PC-9 (cell line): ENCODE data around the gene RASAL2. TPM values are rescaled to one million over a fixed set of nuclear protein-coding genes. Genes with fewer than 3 reads are reported as not detected.

Experiments
- BruUV-seq: library from RNA; stranded (reverse); fragments of 400-500 nt; replicated peaks from 2 replicates; lab custom pipeline; 2021; lab: Mats Ljungman, UMichigan
- CTCF ChIA-PET: fragments of 300-600 bp; sonication (Branson Sonifier 250); formaldehyde crosslinking; loops from one replicate; lab custom pipeline; 2022; ENCODE audit warnings: antibody characterized with exemption; lab: Charles Lee
- POLR2A ChIA-PET: fragments of 300-600 bp; sonication (Branson Sonifier 250); formaldehyde crosslinking; loops from one replicate; lab custom pipeline; 2022; ENCODE audit warnings: antibody characterized with exemption; ENCODE audit not compliant: unreplicated experiment; lab: Charles Lee
- DNase-seq, 2 experiments: peaks; one replicate each; pipeline versions ENCODE4 v3.0.0 to v3.0.0-alpha.2; 2015 to 2022; ENCODE audit warnings: mixed read lengths in 1 of 2
- H2AFZ ChIP-seq: fragments of 200-600 bp; sonication (generic); 2 replicates; pipeline ENCODE4 v1.8.1; 2017; ENCODE audit warnings: antibody characterized with exemption
- H3F3A ChIP-seq: fragments of 200-600 bp; sonication (generic); 2 replicates; pipeline ENCODE4 v1.8.1; 2017; ENCODE audit warnings: antibody characterized with exemption, mild to moderate bottlenecking, low read depth; ENCODE audit not compliant: insufficient read depth
- H3K27ac ChIP-seq: fragments of 200-600 bp; sonication (generic); 2 replicates; pipeline ENCODE4 v1.6.1; 2016; ENCODE audit warnings: mixed run types
- H3K27me3 ChIP-seq: fragments of 200-600 bp; sonication (generic); 2 replicates; pipeline ENCODE4 v1.6.1; 2016; ENCODE audit warnings: low read depth, mixed run types; ENCODE audit not compliant: insufficient read depth
- H3K36me3 ChIP-seq: fragments of 200-600 bp; sonication (generic); 2 replicates; pipeline ENCODE4 v1.6.1; 2016; ENCODE audit warnings: low read depth, mixed run types
- H3K4me1 ChIP-seq: fragments of 200-600 bp; sonication (generic); replicated peaks from 2 replicates; pipeline ENCODE4 v1.6.1; 2016; ENCODE audit warnings: mixed run types; ENCODE audit not compliant: insufficient read depth
- H3K4me2 ChIP-seq: fragments of 200-600 bp; sonication (generic); 2 replicates; pipeline ENCODE4 v1.6.1; 2017; ENCODE audit warnings: mixed run types
- H3K4me3 ChIP-seq: fragments of 200-600 bp; sonication (generic); 2 replicates; pipeline ENCODE4 v1.6.1; 2016; ENCODE audit warnings: mixed run types
- H3K79me2 ChIP-seq: fragments of 200-600 bp; sonication (generic); 2 replicates; pipeline ENCODE4 v1.6.1; 2017; ENCODE audit warnings: low read depth, mixed run types
- H3K9me2 ChIP-seq: fragments of 200-600 bp; sonication (generic); 2 replicates; pipeline ENCODE4 v1.8.1; 2017; ENCODE audit warnings: mild to moderate bottlenecking; ENCODE audit not compliant: insufficient read depth
- H3K9me3 ChIP-seq: fragments of 200-600 bp; sonication (generic); 2 replicates; pipeline ENCODE4 v1.8.1; 2016; ENCODE audit warnings: low read depth; ENCODE audit not compliant: insufficient read depth
- H4K20me1 ChIP-seq: fragments of 200-600 bp; sonication (generic); 2 replicates; pipeline ENCODE4 v1.8.1; 2017; ENCODE audit not compliant: insufficient read depth
- EZH2 ChIP-seq: fragments of 200-600 bp; sonication (generic); IDR thresholded peaks from 2 replicates; pipeline ENCODE4 v1.8.0; 2017; ENCODE audit warnings: antibody characterized with exemption, low read depth
- intact Hi-C: fragments of 100-400 bp; cut with micrococcal nuclease; formaldehyde crosslinking; loops from one replicate; pipeline ENCODE4 v1.10.0; 2022; ENCODE audit not compliant: unreplicated experiment
- total RNA-seq: library from RNA; stranded (reverse); gene quantifications from 2 replicates; pipeline ENCODE4 v1.2.3, GENCODE V29; 2021
- TF ChIP-seq, protein P1 (sequence below): fragments of 200-600 bp; sonication (generic); conservative IDR thresholded peaks from 2 replicates; pipeline ENCODE4 v1.6.1; 2017; ENCODE audit warnings: mixed run types, antibody characterized with exemption, mild to moderate bottlenecking, moderate library complexity

Gene RASAL2
- total RNA-seq, 1 experiment from 2014 or later: 54.1 TPM

DNA sequence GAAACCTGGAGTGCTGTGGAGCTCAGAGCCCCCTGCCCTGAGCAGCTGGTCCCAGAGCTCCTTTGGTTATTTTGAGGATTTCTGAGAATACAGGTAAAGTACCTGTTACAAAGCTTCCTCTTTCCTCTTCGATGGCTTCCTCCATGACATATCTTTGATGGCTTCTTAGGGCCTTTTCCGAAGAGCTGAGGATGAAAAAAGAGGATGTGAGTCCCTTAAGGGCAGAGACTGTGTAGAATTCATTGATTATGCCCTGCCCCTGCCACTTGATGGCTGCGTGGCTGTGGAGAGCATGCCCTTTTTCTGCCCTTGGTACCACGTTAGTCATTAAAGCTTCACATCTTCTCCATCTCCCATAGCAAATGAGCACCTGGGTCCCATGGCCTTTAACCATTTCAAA, 433.2 kb downstream of the RASAL2 start:
- TF ChIP-seq EZH2: no peak
- TF ChIP-seq, protein P1, sequence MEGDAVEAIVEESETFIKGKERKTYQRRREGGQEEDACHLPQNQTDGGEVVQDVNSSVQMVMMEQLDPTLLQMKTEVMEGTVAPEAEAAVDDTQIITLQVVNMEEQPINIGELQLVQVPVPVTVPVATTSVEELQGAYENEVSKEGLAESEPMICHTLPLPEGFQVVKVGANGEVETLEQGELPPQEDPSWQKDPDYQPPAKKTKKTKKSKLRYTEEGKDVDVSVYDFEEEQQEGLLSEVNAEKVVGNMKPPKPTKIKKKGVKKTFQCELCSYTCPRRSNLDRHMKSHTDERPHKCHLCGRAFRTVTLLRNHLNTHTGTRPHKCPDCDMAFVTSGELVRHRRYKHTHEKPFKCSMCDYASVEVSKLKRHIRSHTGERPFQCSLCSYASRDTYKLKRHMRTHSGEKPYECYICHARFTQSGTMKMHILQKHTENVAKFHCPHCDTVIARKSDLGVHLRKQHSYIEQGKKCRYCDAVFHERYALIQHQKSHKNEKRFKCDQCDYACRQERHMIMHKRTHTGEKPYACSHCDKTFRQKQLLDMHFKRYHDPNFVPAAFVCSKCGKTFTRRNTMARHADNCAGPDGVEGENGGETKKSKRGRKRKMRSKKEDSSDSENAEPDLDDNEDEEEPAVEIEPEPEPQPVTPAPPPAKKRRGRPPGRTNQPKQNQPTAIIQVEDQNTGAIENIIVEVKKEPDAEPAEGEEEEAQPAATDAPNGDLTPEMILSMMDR: no peak
- H3K9me2 ChIP-seq: no peaks in the 10 kb centered on the region
- H3K4me3 ChIP-seq: no peak overlapping the region
- no peak overlapping the region for H3K4me2 ChIP-seq
- ChIA-PET POLR2A (interaction anchor here (0.7 kb wide), 1 partner anchor 10 kb away, joined by 7 read pairs; no protein-coding TSS in a partner anchor), CTCF (no interaction called here)
- H2AFZ ChIP-seq: no peak overlapping the region
- no peaks in the 10 kb centered on the region for H3K9me3 ChIP-seq
- H3K36me3 ChIP-seq: no peaks in the 10 kb centered on the region
- no peak for DNase-seq
- peaks cover 32% of the 10 kb centered on the region for H3K4me1 ChIP-seq
- H3K27ac ChIP-seq: no peak overlapping the region
- intact Hi-C loops: no loop called here
- H3K79me2 ChIP-seq: no peaks in the 10 kb centered on the region
- BruUV-seq: no TSS peak
- H3K27me3 ChIP-seq: no peaks in the 10 kb centered on the region
- H3F3A ChIP-seq: peaks cover 26% of the 10 kb centered on the region
- no peaks in the 10 kb centered on the region for H4K20me1 ChIP-seq

DNA sequence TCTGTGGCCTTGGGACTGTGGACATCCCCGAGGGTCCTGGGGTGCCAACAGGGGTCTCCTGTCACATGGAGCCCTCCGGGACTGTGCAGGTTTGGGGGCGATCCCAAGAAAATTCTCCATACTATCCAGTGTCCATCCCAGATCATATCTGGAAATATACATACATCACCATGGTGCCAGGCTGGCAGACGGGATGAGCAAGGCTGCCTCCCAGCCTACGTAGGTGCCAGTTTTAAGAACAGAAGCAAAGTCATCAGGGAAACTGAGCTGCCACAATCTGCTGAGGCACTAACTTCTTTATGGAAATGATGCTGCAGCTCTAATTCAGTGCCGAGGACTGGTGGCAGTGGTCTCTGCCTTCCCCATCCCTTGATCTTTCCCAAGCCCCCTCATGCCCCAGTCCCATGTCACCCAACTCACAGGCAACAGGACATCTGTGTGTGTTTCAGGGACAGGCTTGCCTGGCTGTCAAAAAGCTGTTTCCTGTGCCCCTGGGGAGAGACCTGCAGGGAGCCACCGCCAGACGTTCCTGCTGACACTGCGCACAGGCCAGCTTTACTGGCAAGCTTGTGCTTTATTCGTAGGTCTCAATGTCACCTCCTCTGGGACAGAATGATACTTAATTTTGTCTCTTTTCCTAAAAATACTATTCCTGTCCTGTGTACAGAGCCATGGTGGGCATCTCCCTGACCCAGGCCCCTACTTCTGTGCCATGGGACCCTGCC, 434.5 kb downstream of the RASAL2 start:
- ChIA-PET CTCF (interaction anchor here (0.7 to 1.3 kb wide), 2 partner anchors 18 to 228 kb away, joined by 4 to 5 read pairs; no protein-coding TSS in a partner anchor), POLR2A (no interaction called here)
- Histone ChIP-seq H3K79me2 (no peaks in the 10 kb centered on the region), H3K36me3 (no peaks in the 10 kb centered on the region), H4K20me1 (no peaks in the 10 kb centered on the region), H3K4me1 (peaks cover 39% of the 10 kb centered on the region), H3K27ac (no peak overlapping the region), H3K27me3 (no peaks in the 10 kb centered on the region), H3F3A (peaks cover 26% of the 10 kb centered on the region), H3K4me2 (no peak overlapping the region), H3K9me3 (no peaks in the 10 kb centered on the region), H2AFZ (no peak overlapping the region), H3K4me3 (no peak overlapping the region), H3K9me2 (no peaks in the 10 kb centered on the region)
- intact Hi-C loops: no loop called here
- no TSS peak for BruUV-seq
- TF ChIP-seq, protein P1: no peak
- TF ChIP-seq EZH2: no peak
- no peak for DNase-seq

DNA sequence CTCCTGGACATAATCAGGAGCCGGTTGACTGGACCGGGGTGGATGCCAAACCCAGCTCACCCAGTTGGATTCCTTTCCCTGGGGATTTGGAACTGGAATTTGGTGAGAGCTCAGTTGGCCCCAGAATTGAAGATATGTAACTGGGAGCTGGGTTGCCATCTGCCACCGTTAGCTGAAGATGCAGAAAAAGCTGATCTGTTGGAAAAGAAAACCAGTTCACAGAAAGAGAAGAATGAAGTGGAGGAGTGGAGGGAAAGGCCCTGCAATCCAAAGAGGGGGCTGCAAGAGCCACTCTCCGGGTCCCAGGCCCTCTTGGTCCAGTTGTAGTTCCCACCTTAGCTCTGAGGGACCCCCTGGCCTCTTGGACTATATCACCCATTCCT, 435.0 kb downstream of the RASAL2 start:
- TF ChIP-seq EZH2: no peak
- TF ChIP-seq, protein P1: no peak
- Histone ChIP-seq H3K27ac (peak overlapping the region; percentile 45; the same call in 1 of the 2 replicates), H3K4me3 (no peak overlapping the region), H3K27me3 (no peaks in the 10 kb centered on the region), H3K4me2 (peak overlapping the region; percentile 27; the same call in 1 of the 2 replicates), H3K4me1 (peaks cover 39% of the 10 kb centered on the region), H3K9me3 (no peaks in the 10 kb centered on the region), H4K20me1 (no peaks in the 10 kb centered on the region), H3K9me2 (no peaks in the 10 kb centered on the region), H3F3A (peaks cover 26% of the 10 kb centered on the region), H3K36me3 (no peaks in the 10 kb centered on the region), H2AFZ (no peak overlapping the region), H3K79me2 (no peaks in the 10 kb centered on the region)
- ChIA-PET CTCF (interaction anchor here (0.7 to 1.3 kb wide), 2 partner anchors 17 to 229 kb away, joined by 4 to 5 read pairs; no protein-coding TSS in a partner anchor), POLR2A (no interaction called here)
- intact Hi-C loops: no loop called here
- BruUV-seq: no TSS peak
- no peak for DNase-seq
